HG02678 (cell line): ENCODE measurements around the gene TOPAZ1.
A peak's percentile ranks its signal among the peaks of the same experiment; 100 is the strongest.
"Not testable (repeated sequence)": the region's sequence is repeated elsewhere in the genome, so short reads cannot be mapped to it uniquely, and the experiment has no call there.

Source experiments
- ATAC-seq: cut with Tn5 transposase; IDR thresholded peaks from one replicate; pipeline ENCODE4 v1.9.1; 2021; ENCODE audit warnings: mild to moderate bottlenecking, moderate library complexity; ENCODE audit not compliant: unreplicated experiment

Gene TOPAZ1

GRCh38 chr3:44329946-44330345 is 88.3 kb downstream of the TOPAZ1 start:
- no peak for ATAC-seq

GRCh38 chr3:44330444-44330843 is 88.8 kb downstream of the TOPAZ1 start:
- ATAC-seq: no peak

- no peak for ATAC-seq
Measured at GRCh38 chr3:44334326-44334725, 92.6 kb downstream of the TOPAZ1 start.

GRCh38 chr3:44337248-44337785 is 95.6 kb downstream of the TOPAZ1 start:
- no peak for ATAC-seq

DNA sequence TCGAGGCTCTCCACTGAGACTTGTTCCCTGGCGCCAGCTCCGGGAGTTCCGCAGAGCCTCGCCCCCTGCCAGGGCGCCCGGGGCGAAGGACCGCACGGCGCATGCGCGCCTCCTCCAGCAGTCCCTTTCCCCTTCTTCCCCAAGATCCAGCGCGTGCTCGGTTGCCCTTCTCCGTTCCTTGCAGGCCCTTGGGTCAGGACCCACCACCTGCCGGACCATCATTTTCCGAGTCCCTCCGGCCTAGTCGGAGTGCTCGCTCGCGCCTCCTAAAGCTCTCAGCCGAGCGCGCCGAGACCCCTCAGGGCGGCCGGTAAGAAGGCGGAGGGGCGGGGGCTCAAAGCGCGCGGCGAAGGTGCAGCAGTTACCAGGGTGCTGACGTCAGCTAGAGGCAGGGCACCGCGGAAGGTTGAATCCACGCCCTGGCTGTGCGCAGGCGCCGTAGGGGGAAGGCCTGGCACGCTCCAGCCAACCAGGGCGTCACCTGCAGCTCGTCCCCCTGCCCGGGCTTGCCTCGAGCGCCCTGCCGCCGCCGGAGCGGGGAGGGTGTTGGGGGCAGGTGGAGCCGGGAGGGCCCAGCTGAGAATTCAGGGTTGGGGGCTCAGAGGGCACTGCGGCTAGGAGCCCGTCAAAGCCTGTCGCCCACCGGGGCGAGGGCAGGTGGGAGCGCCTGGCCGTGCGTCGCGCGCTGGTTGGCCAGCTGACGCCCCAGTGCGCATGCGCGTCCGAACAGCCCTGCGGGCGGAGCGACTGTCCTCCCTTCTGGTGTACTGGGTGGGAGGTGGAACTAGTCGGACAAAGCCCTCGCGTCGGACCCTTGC is 96.5 kb downstream of the TOPAZ1 start, which contains the start of gene TCAIM:
TSS of gene TCAIM (plus strand) at position 757 of the 818 bp plus-strand sequence. CDS start 16,017 bp downstream, outside the sequence.
- ATAC-seq: peak; percentile 93

- ATAC-seq: no peak
Measured at GRCh38 chr3:44338828-44339127, 97.1 kb downstream of the TOPAZ1 start.

DNA sequence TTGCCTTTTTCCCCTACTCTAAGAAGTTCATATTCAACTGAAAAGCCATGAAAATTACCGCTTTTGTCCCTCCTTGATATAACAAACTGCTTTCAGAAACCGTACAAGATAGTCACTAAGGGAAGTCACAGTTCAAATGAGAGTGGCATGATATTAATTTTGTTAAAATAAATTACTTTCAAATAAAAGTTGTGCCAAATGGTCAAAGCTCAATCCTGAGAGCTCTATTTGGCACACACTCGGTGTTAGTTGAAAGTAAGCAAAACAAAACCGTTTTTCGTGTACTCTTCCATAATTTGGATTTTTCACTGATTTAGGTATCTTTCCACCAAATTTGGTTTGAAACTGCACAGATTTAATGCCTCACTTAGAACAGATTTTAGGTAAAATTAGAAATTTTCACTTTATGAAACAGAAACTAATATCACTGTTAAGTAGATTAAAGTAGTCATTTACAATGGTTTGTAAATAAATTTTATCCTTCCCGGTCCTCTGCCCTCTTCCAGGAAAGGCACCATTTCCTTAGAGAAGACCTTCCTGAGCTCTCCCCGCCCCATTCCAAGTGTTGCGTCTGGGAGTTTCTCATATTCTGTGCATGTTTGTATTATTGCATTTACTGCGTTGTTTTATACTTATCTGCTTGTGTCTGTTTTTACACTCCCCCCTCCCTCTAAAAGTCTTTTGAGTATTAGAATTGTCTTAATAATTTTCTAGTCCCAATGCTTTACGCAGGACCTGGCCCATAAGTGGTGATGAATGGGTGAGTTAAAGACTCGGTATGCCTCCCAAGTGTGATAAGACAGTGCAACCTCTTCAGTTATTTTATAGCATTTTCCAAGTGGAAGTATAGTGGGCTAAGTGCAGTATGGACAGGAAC is 97.7 kb downstream of the TOPAZ1 start:
- no peak for ATAC-seq

DNA sequence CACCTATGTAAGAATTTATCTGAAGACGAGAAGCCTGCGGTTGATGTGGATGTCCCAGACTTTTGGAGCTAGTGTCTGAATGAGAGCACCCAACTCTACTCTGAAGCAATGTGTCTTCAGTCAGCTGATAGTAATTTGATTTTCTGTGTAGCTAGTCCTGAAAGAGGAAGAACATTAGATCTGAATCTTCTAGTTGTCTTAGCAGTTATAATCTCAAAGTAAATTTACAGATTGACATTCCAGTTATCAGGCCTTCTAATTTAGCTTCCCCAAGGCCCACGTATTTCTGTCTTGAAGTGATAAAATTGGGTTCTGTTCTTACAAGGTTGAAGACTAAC is 98.3 kb downstream of the TOPAZ1 start:
- no peak for ATAC-seq

GRCh38 chr3:44342176-44342790 is 100.6 kb downstream of the TOPAZ1 start:
- ATAC-seq: no peak

DNA sequence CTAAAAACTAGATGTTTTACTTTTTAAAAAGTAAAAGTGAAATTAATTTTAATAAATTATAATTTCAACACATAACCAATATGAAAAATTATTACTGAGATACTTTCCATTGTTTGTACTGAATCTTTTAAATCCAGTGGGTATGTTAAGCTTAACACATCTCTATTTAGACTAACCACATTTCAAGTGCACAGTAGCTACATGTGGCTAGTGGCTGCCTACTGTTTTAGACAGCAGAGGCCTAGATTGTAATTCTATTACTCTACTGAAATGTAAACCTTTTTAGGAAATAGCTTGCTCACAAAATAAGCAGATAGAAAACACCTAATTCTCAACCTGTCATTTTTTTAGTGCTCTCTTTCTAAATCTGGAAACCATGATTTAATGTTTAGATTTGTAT is 101.7 kb downstream of the TOPAZ1 start:
- ATAC-seq: no peak

DNA sequence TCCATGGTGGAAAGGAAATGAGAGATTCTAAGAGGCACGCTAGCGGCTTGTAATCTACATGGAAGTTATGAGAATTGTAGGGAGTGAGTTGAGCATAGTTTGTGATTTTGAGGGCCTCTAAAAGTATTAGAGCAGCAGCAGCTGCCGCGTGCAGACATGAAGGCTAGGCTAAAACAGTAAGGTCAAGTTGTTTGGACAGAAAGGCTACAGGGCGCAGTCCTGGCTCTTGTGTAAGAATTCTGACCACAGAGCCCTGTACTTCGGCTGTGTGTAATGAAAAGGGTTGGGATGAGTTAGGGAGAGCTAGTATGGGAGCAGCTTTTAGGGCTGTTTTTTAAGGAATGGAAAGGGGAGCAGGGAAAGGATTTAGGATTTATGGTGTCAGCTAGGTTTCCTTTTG is 104.9 kb downstream of the TOPAZ1 start:
- not testable (repeated sequence) for ATAC-seq

- no peak for ATAC-seq
Measured at GRCh38 chr3:44348993-44349392, 107.3 kb downstream of the TOPAZ1 start.

GRCh38 chr3:44353355-44353924 is 111.8 kb downstream of the TOPAZ1 start:
- no peak for ATAC-seq

- ATAC-seq: no peak
Measured at GRCh38 chr3:44355362-44356033, 113.8 kb downstream of the TOPAZ1 start.

GRCh38 chr3:44359146-44359751 is 117.6 kb downstream of the TOPAZ1 start:
- ATAC-seq: no peak

GRCh38 chr3:44363591-44363990 is 121.9 kb downstream of the TOPAZ1 start:
- ATAC-seq: peak; percentile 75

DNA sequence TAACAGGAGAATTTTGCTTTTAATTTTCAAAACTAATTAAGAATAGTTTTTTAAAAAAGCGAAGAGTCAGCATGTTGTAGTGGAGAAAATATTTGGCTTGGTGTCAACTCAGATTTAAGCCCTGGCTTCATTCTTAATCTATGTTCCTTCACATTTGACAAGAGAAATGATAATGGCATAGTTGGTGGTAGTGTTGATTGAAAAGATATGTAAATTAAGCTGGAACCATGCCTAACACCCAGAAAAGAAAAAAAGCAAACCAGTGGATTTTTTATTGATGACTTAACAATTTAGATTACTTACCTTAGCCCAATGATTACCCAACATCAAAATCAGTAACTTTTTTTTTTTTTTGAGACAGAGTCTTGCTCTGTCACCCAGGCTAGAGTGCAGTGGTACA is 124.3 kb downstream of the TOPAZ1 start:
- no peak for ATAC-seq

DNA sequence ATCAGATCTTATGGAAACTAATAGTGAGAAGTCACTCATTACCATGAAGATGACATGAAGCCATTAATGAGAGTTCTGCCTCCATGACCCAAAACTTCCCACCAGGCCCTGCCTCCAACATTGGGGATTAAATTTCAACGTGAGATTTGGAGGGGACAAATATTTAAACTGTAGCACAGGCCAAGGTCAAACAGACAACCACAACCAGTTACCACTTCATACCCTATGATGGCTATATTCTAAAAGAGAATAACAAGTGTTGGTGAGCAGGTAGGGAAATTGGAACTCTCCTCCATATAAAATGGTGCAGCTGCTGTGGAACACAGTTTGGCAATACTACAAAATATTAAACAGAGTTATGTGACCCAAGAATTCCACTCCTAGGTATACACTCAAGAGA is 133.8 kb downstream of the TOPAZ1 start:
- no peak for ATAC-seq
